Stimulated activated CD4-positive, alpha-beta T cell treated with anti-CD3 and anti-CD28 coated beads, Interleukin-1b, Interleukin-23, amount 100 ng/mL, for 4 hours (primary cell): ENCODE data around the gene PALLD.
"Not testable (repeated sequence)": the region's sequence is repeated elsewhere in the genome, so short reads cannot be mapped to it uniquely, and the experiment has no call there.

Experiments
- DNase-seq, 2 donors: peaks; one replicate each; pipeline ENCODE4 v3.0.0-alpha.2; 2020; ENCODE audit warnings: low read depth in 2 of 2

Gene PALLD

DNA sequence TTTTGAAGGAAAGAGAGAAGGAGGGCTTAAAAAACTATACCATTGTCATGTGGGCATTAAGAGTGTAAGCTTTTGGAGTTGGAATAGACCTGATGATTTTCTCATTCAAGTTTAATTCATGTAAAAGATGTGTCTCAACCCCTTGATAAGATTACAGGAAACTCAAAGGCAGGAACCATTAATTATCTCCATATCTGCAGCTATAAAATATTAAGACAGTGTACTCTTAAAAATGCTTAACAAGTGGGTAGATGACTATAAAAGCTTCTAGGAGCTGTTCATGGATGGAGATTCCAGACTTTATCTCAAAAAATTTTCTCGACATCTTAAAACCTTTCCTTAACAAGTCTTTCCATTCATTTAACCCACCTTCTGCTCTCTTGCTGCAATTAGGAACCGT, 208.3 kb downstream of the PALLD start:
- no peak for DNase-seq

DNA sequence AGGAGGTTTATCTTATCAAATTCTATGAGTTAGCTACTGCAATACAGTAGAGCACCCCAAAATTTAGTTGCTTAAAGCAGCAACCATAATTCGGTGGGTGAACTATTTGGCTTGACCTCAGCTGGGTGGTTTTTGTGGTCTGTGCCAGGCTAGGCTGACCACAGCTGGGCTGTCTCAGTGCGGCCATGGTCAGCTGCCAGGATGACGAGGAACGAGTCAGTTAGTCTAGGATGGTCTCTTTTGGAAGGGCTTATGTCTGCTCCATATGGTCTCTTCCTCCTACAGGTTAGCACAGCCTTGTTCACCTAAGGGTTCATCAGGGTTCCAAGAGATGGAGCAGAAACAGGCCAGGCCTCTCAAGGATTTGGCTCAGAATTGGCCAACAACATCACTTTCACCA, 210.4 kb downstream of the PALLD start:
- DNase-seq = no peak

GRCh38 chr4:168708108-168708507, 211.3 kb downstream of the PALLD start:
- no peak for DNase-seq

DNA sequence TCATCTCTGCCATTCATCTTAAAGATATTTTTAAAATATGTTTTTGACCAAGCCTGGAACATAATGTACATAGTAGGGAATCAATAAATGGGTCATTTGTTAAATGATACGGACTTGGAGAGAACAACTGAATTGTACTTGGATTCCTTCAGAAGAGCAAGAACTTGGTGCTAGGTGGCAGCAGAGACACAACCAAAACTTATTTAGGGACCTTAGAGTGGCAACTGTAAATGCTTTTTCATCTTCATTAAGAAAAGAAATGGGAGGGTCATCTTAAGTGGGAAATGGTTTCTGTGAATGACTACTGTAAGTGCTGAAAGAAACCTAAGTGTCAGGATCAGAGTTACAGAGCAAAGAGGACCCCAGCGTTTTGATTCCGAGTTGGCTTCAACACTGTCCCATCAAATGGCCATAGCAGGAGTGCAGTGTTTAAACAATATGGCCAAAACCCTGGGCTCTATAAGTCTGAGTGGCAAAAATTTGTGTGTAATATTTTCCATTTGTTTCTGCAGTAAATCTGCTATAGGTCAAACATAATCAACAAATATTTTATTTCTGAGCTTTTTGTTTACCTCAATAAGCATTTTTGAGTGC, 213.6 kb downstream of the PALLD start:
- DNase-seq = no peak

DNA sequence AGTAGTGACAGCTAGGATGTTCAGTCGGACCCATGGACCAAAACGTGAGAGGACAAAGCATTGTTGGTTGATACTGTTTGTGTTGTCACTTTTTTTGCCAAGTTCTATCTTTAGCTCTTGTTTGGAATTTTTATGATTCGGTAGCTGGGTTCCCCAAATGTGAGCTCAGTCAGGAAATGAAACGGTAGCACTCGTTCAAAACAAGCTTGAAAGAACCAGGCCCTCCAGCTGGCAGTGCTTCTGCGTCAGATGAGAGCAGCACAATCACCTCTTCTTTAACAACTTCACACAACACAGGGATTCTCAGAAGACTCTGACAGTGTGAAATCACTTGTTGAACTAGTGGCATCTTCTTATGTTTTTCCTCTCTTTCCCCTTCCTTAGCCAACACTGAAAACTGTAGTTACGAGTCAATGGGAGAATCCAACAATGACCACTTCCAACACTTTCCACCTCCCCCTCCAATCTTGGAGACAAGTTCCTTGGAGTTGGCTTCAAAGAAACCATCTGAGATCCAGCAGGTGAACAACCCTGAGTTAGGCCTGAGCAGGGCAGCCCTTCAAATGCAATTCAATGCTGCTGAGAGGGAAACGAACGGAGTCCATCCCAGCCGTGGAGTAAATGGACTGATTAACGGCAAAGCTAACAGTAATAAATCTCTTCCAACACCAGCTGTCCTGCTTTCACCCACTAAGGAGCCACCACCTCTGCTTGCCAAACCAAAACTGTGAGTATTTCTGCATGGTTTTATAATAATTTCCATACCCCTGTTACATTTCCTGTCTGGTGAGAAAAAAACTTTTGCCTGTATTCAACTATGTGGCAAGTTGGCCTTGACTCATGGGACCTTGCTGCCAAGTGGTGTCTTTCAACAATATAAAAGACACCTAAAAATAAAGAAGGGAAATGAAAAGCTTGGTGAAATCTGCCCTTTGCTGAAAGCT, 214.6 kb downstream of the PALLD start:
- DNase-seq = no peak

DNA sequence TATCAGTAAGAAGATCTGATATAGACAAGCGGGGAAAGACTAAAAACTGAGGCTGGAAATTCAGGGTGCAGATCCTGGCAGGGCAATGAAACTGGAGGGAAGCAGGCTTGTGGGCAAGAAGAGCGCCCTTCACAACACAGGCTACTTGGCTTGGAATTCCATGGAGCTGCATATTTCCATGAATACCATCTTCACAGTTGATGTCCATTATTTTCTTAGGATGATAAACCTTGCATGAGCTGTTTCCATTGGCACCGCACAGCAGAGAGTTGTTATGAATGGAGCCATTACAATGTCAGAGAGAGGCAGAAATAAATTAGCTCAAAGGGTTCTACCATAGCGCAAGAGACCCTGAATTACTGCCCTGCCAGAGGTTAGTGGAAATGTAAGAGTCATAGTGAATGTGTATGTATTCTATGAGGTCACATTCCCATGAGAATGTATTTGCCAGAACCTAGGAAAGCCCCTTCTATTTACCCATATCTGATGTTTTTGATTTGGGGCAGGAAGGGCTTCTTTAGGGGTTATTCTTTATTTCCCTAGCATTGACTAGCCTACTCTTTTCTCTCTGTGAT, 215.6 kb downstream of the PALLD start:
- DNase-seq = no peak

GRCh38 chr4:168713253-168713652, 216.4 kb downstream of the PALLD start:
- no peak for DNase-seq

DNA sequence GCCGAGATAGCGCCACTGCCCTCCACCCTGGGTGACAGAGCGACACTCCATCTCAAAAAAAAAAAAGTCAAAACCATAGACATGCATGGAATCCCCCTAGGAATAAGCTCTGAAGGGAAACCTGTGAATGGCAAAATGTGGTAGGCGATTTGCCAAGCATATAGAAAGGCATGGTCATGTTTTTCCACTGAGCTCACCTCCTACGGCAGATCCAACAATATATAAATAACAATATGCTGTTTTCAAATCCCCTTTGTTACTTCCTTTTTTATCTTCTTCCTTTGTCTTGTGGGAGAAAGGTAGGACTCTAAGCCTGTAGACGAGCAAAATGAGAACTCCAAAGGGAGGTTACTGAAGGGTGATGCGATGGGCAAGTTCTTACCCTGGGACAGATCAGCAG, 219.0 kb downstream of the PALLD start:
- no peak for DNase-seq

GRCh38 chr4:168716406-168717129, 219.7 kb downstream of the PALLD start:
- no peak for DNase-seq

GRCh38 chr4:168717847-168718246, 221.0 kb downstream of the PALLD start:
- no peak for DNase-seq

DNA sequence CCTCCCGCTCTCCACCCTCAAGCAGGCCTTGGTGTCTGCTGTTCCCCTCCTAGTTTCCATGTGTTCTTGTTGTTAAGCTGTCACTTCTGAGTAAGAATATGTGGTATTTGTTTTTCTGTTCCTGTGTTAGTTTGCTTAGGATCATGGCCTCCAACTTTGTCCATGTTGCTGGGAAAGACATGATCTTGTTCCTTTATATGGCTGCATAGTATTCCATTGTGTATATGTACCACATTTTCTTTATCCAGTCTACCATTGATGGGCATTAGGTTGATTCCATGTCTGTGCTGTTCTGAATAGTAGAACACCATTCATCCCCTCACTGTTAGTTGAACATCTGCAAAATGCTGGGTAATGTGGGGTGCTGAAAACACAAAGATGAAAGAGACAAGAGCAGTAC, 222.9 kb downstream of the PALLD start:
- DNase-seq = no peak

DNA sequence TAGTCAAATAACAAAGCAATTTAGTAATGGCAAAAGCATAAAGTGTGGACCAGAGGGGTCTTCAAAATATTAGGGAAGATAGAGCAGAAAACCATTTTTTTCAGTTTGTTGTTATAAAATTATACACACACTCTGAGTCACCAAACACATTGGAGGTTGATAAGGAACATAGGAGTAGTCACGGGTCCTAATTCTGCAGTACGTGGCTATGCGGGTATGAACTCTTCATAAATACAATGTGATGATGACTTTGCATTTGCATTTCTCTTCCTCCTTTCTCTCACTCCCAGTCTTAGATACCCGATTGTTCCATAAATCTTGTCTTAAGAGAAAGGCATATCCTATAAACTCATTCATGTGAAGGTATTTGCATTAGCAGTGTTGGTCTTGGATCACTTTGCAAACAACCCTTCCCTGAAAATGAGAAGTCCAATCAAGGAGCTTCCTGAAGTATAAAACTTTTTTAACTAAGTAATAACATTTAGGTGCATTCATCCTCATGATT, 223.6 kb downstream of the PALLD start:
- DNase-seq = no peak

GRCh38 chr4:168722391-168722790, 225.5 kb downstream of the PALLD start:
- DNase-seq = no peak

DNA sequence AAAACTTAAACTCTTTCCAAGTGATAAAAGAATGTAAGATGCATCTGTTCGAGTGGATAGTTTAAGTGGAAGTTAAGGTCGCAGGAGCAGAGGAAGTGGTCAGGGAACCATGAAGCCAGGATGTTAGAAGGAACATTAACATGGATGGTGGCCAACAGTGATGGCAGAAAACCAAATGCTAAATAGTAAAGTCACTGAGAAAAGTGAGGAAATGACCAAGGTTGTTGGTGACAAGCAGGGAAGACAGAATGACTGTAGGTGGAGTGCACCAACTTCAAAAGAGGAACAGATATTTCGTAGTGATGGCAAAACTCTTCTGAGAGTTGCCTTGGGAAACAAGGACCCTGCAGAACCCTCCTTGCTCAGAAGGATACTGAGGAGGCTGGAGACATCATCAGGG, 226.2 kb downstream of the PALLD start:
- DNase-seq = no peak

DNA sequence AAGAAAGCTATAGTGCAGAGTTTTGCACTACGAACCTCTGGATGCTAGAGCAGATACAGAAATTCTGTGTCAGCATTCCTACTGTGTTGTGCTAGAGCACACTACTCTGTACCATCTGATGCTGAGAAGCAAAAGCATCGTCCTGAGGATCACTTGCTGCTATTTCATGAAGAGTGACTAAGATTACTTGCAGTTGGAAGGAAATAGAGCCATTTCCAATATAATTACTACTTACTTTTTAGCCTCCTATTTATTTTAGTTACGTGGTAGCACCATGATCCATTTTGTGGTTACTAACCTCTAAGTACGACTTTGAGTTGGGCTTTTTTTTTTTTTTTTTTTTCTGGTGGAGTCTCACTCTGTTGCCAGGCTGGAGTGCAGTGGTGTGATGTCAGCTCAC, 226.7 kb downstream of the PALLD start:
- DNase-seq = no peak

- DNase-seq = no peak
Observed at GRCh38 chr4:168724243-168724642, 227.4 kb downstream of the PALLD start.

DNA sequence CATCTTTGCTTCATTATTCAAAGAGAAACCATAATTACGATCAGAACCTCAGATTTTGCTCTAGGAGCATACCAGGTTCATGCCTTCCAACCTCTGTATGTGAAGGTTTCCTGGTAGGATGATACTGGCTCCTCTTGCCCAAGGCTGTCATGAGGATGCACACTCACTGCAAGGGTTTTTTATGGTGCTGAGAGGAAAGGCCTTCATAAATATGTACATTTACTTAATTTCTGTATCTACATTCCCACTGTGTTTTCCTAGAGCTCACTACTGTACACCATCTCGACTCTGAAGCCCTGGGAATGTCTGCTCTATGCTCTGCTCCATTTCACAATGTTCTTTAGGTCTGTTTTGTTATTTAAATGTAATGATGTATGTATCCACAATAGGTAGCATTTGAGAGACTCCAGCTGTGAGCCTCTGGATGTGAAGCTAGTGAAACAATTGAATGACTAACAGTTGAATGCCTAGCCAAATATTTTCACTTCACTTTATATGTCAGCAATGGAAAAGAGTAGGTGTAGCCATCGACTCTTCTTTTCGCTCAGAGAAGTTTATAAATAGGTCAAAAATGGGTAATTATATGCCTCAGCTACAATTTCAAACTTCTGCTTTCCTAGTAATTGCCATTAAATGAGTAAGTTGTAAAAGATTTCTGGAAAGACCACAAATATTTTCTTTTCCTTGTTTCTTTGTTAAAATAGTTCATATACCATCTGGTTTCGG, 228.0 kb downstream of the PALLD start:
- no peak for DNase-seq

DNA sequence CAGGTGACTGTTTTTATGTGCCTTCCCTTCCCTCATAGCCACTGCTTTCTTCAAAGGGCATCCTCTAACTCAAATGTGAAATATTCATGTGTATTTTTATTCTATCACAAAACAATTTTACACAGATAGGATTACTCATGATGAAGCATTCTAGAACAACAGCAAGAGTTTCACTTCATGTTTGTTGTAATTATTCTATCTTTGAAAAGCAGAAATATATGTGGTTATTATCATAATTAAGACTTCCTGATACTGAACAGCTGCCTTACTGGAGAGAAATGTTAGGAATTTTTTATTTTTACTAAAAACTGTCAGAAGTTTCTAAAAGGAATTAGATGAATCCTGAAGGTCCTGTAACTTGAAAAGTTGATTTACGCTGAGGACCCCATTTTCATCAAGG, 229.1 kb downstream of the PALLD start:
- DNase-seq = no peak

GRCh38 chr4:168727181-168727580, 230.3 kb downstream of the PALLD start:
- not testable (repeated sequence) for DNase-seq

- DNase-seq = no peak
Observed at GRCh38 chr4:168731006-168731636, 234.3 kb downstream of the PALLD start.
